GM21526 (cell line): Measurements from ENCODE around the gene MRPS2.
"Not testable (repeated sequence)": the region's sequence is repeated elsewhere in the genome, so short reads cannot be mapped to it uniquely, and the experiment has no call there.

Experiments
- ATAC-seq: cut with Tn5 transposase; IDR thresholded peaks from one replicate; pipeline ENCODE4 v1.9.1; 2021; ENCODE audit warnings: moderate library complexity; ENCODE audit not compliant: unreplicated experiment, low FRiP score

Gene MRPS2

DNA sequence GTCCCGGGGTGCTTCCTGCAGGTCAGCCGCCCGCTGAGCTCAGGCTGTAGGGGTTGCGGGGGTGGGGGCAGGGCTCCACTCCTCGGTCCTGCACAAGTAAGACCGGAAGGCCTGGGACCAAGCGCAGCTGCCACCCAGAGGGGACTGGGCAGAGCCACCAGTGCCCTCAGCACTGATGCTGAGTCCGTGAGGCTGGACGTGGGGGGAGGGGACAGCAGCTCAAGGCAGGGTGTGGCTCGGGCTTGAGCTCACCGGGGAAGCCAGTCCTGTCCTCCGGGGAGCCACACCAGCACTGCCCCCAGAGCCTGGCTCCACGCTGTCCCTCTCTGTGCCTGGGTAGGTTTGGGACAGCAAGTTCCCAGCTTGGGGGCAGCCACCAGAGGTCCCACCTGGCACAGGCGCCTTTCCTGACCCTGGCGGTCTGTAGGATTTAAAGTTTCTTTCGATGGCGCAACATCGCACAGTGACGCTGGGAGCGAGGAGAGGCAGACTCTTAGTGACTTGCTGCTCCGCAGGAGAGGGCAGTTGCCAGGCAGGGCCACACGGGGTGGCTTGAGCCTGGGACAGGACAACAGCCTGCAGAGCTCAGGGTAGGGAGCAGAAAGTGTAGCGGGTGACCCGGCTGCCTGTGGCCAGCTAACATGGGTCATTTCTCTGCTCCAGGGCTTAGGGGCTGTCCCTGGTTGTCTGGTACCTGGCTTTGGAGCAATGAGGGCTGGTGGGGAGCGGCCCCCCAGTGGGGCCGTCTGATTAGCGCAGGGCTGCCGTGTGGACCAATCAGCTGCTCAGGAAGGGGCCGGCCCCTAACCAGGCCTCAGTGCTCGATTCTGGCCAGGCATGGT lies 26.5 kb downstream of the MRPS2 start:
- no peak for ATAC-seq

DNA sequence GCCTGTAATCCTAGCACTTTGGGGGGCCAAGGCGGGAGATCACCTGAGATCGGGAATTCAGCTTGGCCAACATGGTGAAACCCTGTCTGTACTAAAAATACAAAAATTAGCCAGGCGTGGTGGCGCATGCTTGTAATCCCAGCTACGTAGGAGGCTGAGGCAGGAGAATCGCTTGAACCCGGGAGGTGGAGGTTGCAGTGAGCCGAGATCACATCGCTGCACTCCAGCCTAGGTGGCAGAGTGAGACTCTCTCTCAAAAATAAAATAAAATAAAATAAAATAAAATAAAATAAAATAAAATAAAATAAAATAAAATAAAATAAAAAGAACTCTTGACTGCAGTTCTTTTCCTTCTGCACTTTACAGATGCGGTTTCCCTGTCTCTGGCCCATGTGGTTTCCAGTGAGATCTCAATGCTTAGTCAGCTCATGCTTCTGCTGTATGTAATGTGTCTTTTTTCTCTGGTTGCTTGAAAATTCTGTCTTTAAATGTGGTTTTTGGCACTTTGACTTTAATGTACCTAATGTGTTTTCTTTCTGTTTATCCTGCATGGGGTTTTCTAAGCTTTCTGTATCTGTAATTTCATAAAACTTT lies 28.5 kb downstream of the MRPS2 start:
- not testable (repeated sequence) for ATAC-seq

DNA sequence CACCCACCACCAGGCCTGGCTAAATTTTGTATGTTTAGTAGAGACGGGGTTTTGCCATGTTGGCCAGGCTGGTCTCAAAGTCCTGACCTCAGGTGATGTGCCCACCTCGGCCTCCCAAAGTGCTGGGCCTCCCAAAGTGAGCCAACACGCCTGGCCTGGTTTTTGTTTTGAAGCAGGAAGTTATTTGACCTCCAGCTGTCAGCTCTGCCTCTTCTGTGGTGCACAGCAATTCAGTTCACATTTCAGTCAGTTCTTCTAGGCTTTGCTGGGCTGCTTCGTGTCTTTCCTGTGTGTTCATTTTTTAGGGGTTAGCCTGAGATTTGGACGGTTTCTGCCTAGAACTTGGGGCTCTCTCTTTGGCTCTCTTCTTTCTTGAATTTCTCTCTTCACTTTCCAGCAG lies 29.7 kb downstream of the MRPS2 start:
- no peak for ATAC-seq

DNA sequence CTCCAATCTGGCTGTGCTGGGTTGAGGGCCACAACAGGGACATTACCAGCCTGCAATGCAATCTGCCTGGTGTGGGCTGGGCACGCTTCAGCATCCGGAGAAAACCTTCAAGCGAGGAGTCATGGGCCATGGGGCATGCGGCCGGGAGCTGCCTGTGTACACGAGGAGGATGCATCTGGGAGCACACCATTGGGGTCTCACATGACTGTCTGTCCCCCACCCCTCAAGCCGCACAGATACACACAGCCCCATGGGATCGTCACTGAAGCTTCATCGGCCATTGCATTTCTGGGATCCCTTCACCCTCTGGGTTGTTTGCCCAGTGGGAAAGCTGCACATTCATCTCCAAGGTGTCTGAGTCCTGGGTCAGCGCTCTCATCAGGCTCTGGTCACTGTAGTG lies 30.6 kb downstream of the MRPS2 start:
- ATAC-seq = no peak

DNA sequence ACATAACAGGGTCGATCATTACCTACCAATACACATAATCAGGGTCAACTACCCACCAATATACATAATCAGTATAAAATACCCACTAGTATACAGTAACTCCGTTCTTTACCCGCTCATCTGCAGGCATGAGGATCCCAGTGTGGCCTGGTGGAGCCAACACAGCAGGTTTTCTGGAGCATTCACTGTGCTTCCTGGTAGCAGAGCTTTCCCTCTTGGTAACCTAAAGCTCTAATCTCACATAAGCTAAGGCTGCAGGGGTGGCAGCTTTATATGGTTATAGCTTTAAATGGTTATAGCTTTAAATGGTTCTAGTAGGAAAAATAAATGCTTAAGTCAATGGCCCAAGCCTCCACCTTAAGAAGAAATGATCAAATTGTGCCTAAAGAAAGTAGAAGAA lies 32.6 kb downstream of the MRPS2 start:
- ATAC-seq = no peak

DNA sequence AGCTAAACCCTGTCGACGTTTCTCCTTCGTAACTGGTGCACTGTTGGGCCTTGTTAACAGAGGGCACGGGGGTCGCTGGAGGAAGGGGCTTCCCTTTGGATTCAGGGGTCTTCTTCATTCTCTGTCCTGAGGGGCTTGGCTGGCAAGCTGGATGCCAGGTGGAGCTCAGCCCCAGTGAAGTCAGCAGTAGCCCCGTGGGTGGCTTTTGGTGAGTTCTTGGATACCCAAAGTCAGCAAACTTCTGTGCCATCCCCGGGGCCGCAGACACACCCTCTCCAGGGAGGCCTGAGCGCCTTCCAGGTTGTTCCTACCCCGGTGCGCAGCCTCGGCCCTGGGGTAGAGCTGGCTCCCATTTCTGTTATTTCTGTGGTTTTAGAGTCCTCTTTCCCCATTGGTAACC lies 33.2 kb downstream of the MRPS2 start:
- no peak for ATAC-seq

DNA sequence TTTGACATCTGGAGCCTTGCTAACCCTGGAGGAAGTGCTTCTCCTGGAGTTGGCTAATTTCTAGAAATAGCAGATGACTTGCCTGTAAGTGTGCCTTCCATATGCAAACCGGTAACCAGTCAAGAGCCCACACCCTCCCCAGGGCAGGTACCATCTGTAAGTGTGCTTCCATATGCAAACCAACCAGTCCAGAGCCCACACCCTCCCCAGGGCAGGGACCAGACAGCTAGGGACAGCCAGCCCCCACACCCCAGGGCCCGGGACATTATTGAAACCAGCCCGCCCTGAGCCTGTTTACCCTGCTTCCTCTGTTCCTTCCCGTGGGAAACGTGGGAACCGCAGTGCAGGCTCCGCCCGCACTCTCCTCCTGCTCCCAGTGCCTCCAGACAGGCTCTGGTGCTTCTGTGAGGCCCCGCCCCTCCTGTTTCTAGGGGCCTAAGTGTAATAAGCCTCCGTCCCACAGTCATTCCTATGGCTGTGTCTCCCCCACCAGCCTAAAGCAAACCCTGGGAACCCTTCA lies 33.8 kb downstream of the MRPS2 start:
- not testable (repeated sequence) for ATAC-seq

DNA sequence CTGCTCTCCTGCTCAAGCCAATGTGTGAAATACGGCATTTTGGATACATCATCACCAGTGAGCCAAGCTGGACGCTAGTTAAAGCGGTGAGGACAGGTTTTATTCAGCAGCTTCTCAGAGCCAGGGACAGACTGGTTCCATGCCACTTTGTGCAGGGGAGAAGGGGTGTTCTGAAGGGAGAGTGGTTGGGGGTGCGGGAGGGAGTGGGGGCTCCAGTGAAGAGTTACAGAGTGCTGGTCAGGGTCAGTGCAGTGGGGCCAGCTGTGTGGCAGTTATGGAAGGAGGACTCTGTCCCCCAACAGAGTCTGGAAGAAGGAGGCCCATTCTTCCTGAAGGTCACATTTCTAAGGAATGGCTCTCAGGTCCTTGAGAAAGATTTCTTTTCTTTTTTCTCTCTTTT lies 34.3 kb downstream of the MRPS2 start:
- not testable (repeated sequence) for ATAC-seq

DNA sequence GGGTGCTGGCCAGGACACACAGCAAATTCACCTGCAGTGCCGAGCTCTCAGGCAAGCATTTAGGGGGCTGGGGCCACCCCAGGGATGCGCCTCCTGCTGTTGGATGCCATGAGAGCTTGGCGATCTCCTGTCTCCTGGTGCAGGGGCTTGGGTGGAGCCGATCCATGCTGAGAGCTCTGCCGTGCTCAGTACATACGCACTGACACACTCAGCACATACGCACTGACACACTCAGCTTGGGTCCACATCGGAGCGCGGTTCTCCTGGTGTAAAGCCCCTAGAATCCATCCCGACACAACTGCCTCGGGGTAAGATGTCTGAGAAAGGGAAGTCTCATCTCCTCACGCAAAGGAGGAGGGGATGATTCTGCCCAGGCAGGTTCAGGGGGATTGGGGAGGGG lies 35.1 kb downstream of the MRPS2 start:
- not testable (repeated sequence) for ATAC-seq

DNA sequence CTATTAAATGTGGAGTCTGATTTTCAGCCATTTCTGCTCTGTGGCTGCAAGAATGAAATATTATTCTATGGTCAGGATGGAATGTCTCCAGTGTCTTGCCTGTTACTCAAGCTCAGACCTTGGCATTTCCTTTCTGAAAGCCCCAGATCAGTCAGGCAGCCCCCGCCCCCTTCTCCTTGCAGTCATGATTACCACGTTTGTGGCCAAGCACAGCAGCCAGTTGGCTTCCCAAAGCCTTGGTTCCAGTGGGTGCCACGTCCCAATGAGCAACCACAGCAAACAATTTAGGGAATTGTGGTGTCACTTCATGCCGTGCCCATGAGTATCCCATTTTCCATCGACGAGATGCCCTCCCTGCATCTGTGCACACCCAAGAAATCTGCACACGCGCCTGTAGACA lies 35.7 kb downstream of the MRPS2 start:
- ATAC-seq = no peak

DNA sequence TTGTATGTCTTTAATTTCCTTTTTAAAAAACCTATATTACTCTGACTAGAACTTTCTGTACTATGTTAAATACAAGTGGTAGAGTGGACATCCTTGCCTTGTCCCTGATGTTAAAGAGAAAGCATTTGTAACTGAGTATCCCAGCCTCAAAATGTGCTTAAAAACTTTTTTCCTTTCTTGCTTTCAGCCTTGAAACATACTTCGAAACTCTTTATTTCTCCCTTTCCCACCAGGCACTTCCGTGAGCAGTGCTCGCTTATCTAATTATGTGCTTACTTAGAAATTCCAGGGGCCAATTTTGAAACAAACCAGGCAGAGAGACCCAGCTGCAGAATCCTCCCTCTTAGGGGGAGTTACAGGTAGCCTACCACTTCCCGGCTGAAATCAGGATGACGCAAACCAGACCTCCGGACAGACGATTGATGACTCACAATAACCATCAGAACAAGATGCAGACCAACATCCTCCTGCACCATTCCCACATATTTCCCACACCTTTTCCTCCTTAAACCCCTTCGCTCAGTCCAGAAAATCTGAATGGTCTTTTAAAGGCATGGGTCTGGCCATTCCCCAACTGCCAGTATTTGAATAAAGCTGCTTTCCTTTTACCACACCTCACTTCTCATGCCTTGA lies 42.9 kb downstream of the MRPS2 start:
- not testable (repeated sequence) for ATAC-seq

DNA sequence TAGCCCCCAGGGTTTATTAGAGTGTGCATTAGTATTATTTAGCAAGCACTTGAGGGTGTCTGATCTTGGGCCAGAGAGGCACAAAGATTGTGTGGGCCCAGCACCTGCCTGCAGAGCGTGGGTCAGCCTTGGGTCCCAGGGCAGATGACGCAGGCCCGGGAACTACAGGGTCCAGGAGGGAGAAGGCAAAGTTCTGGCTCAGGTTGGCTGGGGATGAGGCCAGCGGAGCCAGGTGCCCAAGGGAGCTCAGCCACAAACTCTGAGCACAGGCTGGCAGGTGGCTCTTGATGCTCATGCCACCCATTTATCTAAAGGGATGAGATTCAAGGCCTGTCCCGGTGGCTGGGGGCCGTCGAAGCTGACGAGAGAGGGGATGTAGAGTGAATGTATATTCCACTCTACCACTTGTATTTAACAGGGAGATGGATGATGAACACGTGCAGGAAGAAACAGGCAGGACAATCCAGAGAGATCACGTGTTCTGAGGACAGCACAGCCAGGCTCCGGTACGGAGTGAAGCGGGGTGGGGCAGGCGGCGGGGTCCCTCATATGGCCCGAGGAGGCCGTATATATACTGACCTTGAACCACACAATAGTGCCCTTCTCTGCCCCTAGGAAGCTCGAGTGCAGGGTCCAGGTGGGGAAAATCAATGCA lies 44.6 kb downstream of the MRPS2 start:
- ATAC-seq = no peak

DNA sequence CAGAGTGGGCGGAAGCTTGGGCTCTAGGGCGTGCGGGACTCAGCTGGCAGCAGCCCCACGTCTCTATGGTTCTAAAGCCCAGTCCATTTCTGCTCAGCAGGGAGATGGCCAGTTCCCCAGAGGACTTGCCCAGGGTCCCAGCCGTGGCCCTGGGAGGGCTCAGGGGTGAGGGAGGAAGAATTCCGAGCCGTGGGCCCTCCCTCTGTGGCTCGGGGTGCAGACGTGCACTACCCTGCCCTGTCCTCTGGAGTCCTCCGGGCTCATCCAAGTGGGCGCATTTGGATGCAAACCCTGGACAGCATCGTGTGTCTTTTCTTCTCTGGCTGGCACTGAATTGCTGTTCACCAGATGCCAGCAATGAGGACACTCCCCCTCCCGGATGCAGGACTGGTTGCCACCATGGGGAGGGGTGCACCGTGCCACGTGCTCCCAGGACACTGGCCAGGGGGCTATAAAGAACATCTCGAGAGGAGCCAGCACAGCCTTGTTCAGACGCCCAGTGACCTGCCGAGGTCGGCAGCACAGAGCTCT lies 45.2 kb downstream of the MRPS2 start, which contains the start of gene OBP2A:
OBP2A (plus strand) TSS at position 481 of the 531 bp plus-strand sequence. CDS start 55 bp downstream, outside the sequence.
- ATAC-seq = not testable (repeated sequence)

DNA sequence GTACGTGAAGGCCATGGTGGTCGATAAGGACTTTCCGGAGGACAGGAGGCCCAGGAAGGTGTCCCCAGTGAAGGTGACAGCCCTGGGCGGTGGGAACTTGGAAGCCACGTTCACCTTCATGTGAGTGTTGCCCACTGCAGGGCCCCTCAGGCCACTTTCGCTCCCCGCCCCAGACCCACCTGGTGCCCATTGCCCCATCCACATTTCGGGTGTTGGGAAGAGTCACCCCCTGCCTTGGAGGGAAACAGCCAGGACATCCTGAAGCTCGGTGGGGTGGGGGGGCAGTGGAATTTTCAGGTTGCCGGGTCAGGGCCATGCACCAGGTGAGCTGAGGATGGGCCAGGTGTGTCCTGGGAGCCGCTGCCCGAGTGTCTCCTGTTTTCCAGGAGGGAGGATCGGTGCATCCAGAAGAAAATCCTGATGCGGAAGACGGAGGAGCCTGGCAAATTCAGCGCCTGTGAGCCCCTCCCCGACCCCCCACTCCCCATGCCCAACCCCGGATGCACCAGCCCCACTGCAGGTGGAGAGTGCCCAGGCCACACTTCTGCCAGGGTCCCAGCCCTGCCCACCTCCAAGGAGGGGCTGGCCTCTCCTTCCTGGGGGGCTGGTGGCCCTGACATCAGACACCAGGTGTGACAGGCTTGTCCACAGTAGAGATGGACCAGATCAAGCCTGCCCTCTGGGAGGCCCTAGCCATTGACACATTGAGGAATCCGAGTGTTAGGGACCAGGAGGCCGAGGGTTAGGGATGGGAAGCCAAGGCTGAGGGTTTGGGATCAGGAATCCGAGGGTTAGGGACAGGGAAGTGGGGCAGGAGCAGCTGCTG lies 46.5 kb downstream of the MRPS2 start:
- ATAC-seq = not testable (repeated sequence)

DNA sequence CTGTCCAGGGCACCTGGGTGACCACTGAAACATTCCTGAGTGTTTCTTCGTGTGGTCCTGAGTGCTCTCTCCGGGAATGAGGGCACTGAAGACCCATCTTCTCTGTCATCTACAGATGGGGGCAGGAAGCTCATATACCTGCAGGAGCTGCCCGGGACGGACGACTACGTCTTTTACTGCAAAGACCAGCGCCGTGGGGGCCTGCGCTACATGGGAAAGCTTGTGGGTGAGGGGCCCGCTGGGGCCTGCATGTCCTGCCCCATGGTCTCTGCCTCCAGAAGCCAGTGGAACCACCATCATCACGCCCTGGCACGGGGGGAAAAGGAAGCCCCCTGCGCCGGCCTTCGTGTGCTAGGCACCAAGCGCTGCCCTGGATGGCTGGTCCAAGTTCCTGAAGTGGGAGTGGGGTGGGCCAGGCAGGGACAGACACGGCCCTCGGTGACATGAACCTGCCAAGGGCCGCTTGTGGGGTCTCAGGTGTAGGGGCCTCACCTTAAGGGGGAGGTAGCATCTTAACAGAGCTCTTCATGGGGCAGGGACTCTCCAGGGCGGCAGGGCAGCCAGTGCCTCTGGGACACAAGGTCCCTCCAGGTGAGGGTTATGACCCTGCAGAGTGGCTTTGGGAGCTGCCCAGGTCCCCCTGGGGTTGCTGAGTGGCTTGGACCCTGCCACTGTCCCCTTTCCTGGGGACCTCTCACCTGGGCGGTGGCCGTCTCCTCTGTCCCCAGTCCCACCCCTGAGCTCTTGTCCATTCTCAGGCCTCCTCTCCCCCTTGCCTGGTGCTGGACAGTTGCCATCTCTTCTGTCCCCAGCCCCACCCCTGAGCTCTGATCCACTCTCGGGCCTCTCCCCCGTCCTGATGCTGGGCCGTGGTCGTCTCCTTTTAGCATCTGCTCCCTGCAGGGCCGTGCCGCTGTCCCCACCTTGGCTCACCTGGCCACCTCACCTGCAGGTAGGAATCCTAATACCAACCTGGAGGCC lies 47.6 kb downstream of the MRPS2 start:
- ATAC-seq = no peak

DNA sequence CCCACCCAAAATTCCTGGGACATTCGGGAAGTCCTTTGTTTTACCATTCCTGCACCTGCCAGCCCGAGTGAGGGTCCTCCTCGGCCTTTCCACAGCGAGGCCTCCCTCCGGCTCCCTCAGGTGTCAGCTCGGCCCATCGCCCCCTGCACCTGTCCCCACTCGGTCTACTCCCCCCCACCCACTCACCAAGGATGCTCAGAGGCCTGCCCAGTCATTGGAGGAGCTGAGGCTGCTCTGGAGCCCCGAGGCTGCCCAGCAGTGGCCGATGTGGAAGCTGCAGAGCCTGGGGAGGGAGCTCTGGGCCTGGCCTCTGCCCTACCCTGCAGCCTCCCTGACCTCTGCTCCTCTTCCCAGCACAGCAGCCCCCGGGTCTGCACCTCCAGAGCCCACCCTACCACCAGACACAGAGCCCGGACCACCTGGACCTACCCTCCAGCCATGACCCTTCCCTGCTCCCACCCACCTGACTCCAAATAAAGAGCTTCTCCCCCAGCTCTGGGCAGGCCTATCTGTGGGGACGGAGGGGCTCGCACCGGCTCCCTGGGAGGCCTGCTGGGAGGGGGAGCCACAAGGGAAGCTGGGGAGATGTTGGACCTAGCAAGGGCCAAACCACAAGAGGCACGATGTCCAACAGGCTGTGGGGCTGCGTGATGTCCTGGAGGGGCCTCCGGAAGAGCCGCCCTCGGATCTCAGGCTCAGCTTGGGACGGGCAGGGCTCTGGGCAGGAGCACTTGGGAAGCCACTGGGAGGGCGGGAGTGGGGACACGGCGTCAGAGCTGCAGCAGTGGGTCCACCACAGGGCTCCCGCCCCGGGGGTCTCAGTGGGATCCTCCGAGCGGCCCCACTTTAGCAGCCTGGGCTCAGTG lies 49.2 kb downstream of the MRPS2 start:
- ATAC-seq = not testable (repeated sequence)

DNA sequence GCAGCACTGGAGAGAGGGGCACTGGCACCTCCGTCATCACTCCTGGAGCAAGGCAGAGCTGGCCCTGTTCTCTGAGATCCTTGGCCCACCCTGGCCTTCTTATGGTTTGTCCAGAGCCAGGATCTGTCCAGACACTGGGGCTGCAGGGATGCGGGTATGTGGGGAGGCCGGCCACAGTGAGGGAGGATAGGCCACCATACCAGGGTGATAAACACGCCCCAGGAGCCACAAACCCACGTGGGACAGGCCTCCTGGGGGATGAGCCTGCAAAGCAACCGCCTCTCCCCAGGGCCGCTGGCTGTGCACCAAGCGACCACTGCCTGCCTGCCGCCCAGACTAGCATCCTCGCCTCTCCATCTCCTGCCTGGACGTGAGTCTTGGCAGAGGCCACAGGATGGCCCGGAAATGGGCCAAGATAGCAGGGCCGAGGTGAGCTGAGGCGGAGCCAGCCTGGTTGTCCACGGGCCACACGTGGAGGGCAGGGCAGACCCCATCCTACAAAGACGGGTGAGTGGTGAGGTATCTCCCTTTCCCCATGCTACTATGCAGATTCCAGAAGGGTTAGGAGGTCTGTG lies 49.9 kb downstream of the MRPS2 start:
- ATAC-seq = no peak
